ENCODE results near the gene DBX2.
"Not testable (repeated sequence)": the region's sequence is repeated elsewhere in the genome, so short reads cannot be mapped to it uniquely, and the experiment has no call there.

Gene DBX2

DNA sequence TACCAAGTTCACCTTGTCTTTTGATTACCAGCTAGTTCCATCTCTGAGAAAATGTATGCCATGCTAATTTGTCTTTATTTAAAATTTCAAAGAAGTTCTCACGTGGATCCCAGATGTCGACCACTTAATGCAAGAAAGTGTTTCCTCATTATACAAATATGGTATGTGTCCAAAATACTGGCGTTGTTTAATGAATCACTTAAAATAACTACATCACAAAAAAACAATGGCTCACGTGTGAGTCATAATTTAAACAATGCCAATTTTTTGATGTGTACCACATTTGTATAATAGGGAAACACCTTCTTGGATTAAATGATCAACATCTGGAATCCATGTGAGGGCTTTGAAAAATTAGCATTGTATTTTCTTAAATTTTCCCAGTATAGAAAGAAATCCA is 40.8 kb downstream of the DBX2 start:
- DNase-seq (ENCODE audit: low spot score), result no peak

DNA sequence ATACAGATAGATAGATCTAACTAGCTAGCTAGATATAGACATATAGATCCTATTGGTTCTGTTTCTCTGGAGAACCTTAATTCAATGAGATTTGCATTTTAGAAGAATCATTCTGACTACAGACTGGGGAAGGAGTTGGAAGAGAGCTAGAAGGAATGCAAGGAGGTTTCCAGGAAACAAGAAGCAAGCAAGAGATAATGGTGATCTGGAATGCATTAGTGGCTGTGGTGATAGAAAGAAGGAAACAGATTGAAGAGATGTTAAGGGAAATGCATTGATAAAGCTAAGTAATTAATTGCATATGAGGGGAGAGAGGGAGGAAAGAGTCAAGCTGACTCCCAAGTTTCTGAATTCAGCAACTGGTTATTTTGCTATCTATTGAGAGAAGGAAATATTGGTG is 42.7 kb downstream of the DBX2 start:
- DNase-seq (ENCODE audit: low spot score), result no peak

DNA sequence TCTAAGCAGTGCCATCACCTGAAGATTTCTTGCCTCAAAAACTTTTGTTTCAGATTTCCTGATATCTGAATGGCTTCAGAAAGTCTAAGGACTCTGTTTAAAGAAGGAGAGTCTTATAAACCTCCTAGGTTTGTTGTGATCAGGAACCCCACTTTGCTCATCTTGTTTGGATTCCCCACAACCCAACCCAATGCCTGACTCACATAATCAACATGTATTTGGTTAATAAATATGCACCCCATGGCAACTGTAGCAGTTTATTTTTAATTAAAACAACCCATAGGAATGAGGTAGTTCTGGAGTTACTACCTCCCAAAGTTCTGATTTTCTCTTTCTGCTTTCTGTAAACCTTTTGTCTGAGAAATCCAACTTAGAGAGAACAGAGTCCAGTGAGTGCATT is 51.5 kb downstream of the DBX2 start:
- DNase-seq (ENCODE audit: low spot score), result no peak

DNA sequence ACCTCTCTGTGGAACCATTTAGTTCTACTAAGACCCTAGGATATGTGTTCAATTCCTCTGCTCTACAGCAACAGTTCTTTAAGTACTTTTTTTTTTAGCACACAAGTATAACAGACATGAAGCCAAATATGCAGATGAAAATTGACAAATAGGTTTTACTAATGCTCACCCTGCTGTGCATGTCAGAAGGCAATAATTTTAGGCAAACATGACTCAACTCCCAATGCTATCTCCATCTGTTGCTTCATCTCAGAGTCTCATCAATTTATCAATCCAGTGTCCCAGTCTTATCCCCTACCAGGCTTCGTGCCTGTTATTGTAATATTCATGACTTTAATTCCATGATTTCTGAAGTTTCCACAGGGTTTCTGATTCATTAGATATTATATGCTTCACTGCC is 57.7 kb downstream of the DBX2 start:
- no peak for DNase-seq (ENCODE audit: low spot score)

DNA sequence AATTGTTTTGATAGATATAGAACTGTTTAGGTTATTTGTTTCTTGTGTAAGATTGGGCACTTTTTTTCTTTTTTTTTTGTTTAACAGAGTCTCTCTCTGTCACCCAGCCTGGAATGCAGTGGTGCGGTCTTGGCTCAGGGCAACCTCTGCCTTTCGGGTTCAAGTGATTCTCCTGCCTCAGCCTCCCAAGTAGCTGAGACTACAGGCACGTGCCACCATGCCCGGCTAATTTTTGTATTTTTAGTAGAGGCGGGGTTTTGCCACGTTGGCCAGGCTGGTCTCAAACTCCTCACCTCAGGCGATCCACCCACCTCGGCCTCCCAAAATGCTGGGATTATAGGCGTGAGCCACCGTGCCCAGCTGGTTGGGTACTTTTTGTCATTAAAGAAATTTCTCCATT is 66.0 kb downstream of the DBX2 start:
- not testable (repeated sequence) for DNase-seq (ENCODE audit: low spot score)

DNA sequence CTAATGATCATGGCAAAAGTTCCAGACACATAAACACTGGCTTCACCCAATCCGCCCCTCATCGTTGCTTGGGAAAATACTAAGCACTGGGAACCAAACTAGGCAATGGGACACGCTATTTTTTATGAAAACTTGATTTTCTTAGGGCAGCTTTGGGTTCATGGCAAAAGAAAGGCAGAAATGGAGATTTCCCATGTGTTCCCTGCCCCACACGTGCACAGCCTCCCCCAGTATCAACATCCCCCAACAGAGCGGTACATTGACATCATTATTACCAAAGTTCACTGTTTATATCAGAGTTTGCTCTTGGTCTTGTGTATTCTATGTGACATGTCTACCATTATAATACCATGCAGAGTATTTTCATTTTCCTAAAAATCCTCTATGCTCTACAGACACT is 71.0 kb downstream of the DBX2 start:
- no peak for DNase-seq (ENCODE audit: low spot score)

DNA sequence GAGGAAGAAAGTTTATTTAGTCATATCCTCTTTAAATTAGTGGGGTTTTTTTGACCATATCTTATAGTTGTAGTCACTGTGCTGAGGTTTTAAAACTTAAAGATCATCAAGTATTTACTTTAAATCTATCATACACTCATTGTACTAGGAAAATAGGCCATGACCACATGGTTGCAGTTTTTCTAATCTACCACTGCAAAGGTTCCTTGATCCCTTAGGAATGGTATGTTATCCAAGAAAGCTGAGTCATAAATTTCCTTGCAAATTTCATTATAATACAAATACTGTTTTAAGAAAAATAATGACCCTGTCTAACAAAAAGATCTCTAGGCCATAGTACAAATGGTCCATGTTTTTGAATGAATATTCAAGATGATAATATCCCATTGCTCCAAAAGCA is 74.7 kb downstream of the DBX2 start:
- DNase-seq (ENCODE audit: low spot score), result no peak

DNA sequence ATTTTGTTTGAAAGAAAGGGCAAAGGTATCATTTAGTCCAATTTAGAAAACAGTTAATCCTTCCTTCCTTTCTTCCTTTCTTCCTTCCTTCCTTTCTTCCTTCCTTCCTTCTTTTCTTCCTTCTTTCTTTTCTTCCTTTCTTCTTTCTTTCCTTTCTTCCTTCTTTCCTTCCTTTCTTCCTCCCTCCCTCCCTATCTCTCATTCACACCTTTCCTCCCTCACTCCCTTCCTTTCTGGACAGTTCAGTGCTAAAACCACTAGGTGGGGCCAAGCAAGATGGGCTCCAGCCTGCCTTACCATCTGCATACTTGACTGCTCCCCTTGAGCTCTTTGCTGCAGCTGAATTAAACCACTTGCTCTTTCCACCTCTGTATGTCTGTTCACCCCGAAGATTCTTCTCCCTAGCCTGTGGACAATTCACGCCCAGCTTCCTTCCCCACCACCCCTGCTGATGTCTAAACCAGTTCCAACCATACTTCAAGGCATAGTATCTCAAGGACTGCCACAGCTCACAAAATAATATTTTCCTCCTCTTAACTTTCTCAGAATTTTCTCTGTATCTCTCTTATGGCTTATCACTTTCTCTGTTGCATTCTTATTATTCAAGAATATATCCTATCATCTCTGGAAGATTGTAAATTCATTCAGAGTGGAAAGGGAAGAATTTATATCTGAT is 78.0 kb downstream of the DBX2 start:
- peak; percentile 11 for DNase-seq (ENCODE audit: low spot score)

DNA sequence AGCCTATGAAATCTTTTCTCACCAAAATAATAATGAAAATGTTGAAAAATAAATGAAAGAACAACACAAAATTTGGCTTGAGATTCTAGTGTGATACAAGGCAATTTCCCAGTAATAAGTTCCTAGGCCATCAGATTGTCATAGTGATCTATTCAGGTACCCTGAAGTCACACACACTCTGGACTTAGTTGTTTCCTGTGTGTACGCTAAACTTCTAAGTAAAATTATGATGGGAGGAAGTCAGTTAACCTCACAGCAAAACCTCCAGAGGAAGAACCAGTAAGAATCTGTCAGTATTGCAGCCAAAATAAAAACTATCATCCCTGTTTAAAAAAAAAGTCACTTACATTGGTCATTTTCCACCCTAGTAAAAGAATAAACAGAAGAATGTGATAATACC is 81.9 kb downstream of the DBX2 start:
- DNase-seq (ENCODE audit: low spot score), result no peak
